Loucy (cell line): ENCODE results near the gene SYNE1.

ENCODE experiments used
- H2AFZ ChIP-seq: fragments of 200-600 bp; sonication (generic); 2 replicates; pipeline ENCODE4 v1.6.0; 2016; ENCODE audit warnings: antibody characterized with exemption, mild to moderate bottlenecking, low read length, moderate library complexity
- H3F3A ChIP-seq: fragments of 200-600 bp; 2 replicates; pipeline ENCODE4 v1.6.0; 2016; ENCODE audit warnings: antibody characterized with exemption, low read depth, mild to moderate bottlenecking
- H3K27me3 ChIP-seq: fragments of 200-600 bp; sonication (generic); 2 replicates; pipeline ENCODE4 v1.6.1; 2014; ENCODE audit warnings: low read length, mild to moderate bottlenecking; ENCODE audit not compliant: insufficient read depth, poor library complexity, severe bottlenecking
- H3K36me3 ChIP-seq: fragments of 200-600 bp; sonication (generic); 2 replicates; pipeline ENCODE4 v1.6.1; 2016; ENCODE audit warnings: low read length; ENCODE audit not compliant: insufficient read depth
- H3K4me1 ChIP-seq: fragments of 200-600 bp; sonication (generic); 2 replicates; pipeline ENCODE4 v1.5.1; 2014; ENCODE audit warnings: low read length, mild to moderate bottlenecking; ENCODE audit not compliant: insufficient read depth, poor library complexity, severe bottlenecking
- H3K4me2 ChIP-seq: fragments of 200-600 bp; sonication (generic); 2 replicates; pipeline ENCODE4 v1.6.0; 2014; ENCODE audit warnings: antibody characterized with exemption, low read length, low read depth, mild to moderate bottlenecking; ENCODE audit not compliant: poor library complexity, severe bottlenecking
- H3K4me3 ChIP-seq: fragments of 200-600 bp; sonication (generic); 2 replicates; pipeline ENCODE4 v1.5.1; 2014; ENCODE audit warnings: low read length, mild to moderate bottlenecking, mixed read lengths; ENCODE audit not compliant: poor library complexity, severe bottlenecking
- H3K79me2 ChIP-seq: fragments of 200-600 bp; sonication (generic); 2 replicates; pipeline ENCODE4 v1.6.1; 2014; ENCODE audit warnings: low read length; ENCODE audit not compliant: insufficient read depth
- H3K9ac ChIP-seq: fragments of 200-600 bp; sonication (generic); 2 replicates; pipeline ENCODE4 v1.6.0; 2014; ENCODE audit warnings: mild to moderate bottlenecking, low read depth, low read length, moderate library complexity; ENCODE audit not compliant: poor library complexity, severe bottlenecking
- H3K9me2 ChIP-seq: fragments of 200-600 bp; sonication (generic); replicated peaks from 2 replicates; pipeline ENCODE4 v1.6.1; 2016; ENCODE audit warnings: low read depth, low read length, mixed read lengths
- H3K9me3 ChIP-seq: fragments of 200-600 bp; sonication (generic); 2 replicates; pipeline ENCODE4 v1.6.1; 2014; ENCODE audit warnings: mild to moderate bottlenecking, antibody characterized with exemption, low read length, low read depth; ENCODE audit not compliant: insufficient read depth
- H4K20me1 ChIP-seq: fragments of 200-600 bp; sonication (generic); 2 replicates; pipeline ENCODE4 v1.6.0; 2014; ENCODE audit warnings: antibody characterized with exemption, low read length, mild to moderate bottlenecking; ENCODE audit not compliant: insufficient read depth, poor library complexity, severe bottlenecking
- CTCF ChIP-seq: fragments of 200-600 bp; sonication (generic); conservative IDR thresholded peaks from 2 replicates; pipeline ENCODE4 v1.5.1; 2014; ENCODE audit warnings: mild to moderate bottlenecking, antibody characterized with exemption, low read length
- EZH2phosphoT487 ChIP-seq: fragments of 200-600 bp; IDR thresholded peaks from 2 replicates; pipeline ENCODE4 v1.6.1; 2018; ENCODE audit warnings: antibody characterized with exemption, mild to moderate bottlenecking, moderate library complexity, borderline replicate concordance

Gene SYNE1

GRCh38 chr6:152248980-152249379, 388.2 kb downstream of the SYNE1 start:
- Histone ChIP-seq H3K9me3 (no peaks in the 10 kb centered on the region), H4K20me1 (no peaks in the 10 kb centered on the region), H3K9ac (no peak overlapping the region), H3K4me1 (no peaks in the 10 kb centered on the region), H3K79me2 (no peaks in the 10 kb centered on the region), H3K4me2 (no peak overlapping the region), H3F3A (no peaks in the 10 kb centered on the region), H2AFZ (no peak overlapping the region), H3K36me3 (peaks cover 6% of the 10 kb centered on the region; the same call in 1 of the 2 replicates), H3K27me3 (no peaks in the 10 kb centered on the region), H3K4me3 (no peak overlapping the region), H3K9me2 (no peaks in the 10 kb centered on the region)
- TF ChIP-seq EZH2phosphoT487 (no peak), CTCF (no peak)

GRCh38 chr6:152246554-152247337, 390.4 kb downstream of the SYNE1 start:
- H2AFZ ChIP-seq: no peak overlapping the region
- peaks cover 10% of the 10 kb centered on the region; the same call in 1 of the 2 replicates for H3K36me3 ChIP-seq
- H3K9me2 ChIP-seq: no peaks in the 10 kb centered on the region
- no peaks in the 10 kb centered on the region for H4K20me1 ChIP-seq
- H3K4me2 ChIP-seq: no peak overlapping the region
- no peak overlapping the region for H3K4me3 ChIP-seq
- no peaks in the 10 kb centered on the region for H3K4me1 ChIP-seq
- TF ChIP-seq EZH2phosphoT487: no peak
- no peak for TF ChIP-seq CTCF
- H3F3A ChIP-seq: no peaks in the 10 kb centered on the region
- H3K9ac ChIP-seq: no peak overlapping the region
- H3K27me3 ChIP-seq: no peaks in the 10 kb centered on the region
- H3K79me2 ChIP-seq: no peaks in the 10 kb centered on the region
- no peaks in the 10 kb centered on the region for H3K9me3 ChIP-seq

DNA sequence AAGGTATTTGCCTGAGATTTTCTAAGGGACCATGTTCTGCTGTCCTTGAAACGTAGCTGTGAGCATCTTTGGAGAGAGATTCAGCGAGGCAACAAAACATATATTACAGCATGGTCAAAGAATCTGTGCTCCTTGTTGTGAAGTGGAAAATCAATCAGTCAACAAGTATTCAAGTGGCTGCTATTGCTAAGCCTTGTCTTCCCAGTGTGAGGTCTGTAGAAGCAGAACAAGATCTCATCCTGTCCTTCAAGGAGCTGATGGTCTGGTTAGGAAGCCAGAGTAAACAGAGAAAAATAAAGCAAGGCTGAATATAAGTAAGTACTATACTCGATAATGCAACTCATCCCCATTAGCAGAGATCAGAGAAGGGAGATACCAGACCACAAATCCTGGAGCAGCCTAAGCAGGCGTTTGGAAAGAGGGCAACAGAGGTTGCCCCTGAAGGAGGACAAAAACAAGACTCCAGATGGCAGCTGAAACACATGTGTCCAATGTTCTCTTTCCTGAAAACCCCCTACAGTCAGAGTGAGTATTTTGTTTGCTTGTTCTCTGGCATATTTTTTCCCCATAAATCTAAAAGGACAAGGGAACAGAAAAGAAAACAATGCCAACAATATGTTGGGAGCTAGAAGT, 392.0 kb downstream of the SYNE1 start:
- no peaks in the 10 kb centered on the region for H3K27me3 ChIP-seq
- H4K20me1 ChIP-seq: no peaks in the 10 kb centered on the region
- no peaks in the 10 kb centered on the region for H3F3A ChIP-seq
- H3K4me1 ChIP-seq: no peaks in the 10 kb centered on the region
- H3K9ac ChIP-seq: no peak overlapping the region
- H2AFZ ChIP-seq: no peak overlapping the region
- H3K4me3 ChIP-seq: no peak overlapping the region
- H3K9me2 ChIP-seq: no peaks in the 10 kb centered on the region
- TF ChIP-seq CTCF (no peak), EZH2phosphoT487 (no peak)
- no peaks in the 10 kb centered on the region for H3K79me2 ChIP-seq
- H3K9me3 ChIP-seq: no peaks in the 10 kb centered on the region
- no peak overlapping the region for H3K4me2 ChIP-seq
- H3K36me3 ChIP-seq: peaks cover 25% of the 10 kb centered on the region; the same call in 1 of the 2 replicates
